HEK293T (cell line): Measurements from ENCODE around the gene BTN2A1.

Source experiments
- CTCF ChIA-PET: fragments of 350-600 bp; formaldehyde crosslinking; extraction: SDS; loops from one replicate; lab custom pipeline; 2021; ENCODE audit warnings: antibody characterized with exemption, inconsistent platforms; lab: Yijun Ruan, JAX
- POLR2A ChIA-PET: fragments of 350-600 bp; formaldehyde crosslinking; extraction: SDS; loops from one replicate; lab custom pipeline; 2020; ENCODE audit warnings: antibody characterized with exemption, inconsistent platforms; lab: Yijun Ruan, JAX
- DNase-seq: peaks from one replicate; pipeline ENCODE4 v3.0.0; 2012; ENCODE audit warnings: mixed read lengths; ENCODE audit errors: extremely low spot score
- ARNT ChIP-seq: fragments of 450-650 bp; IDR thresholded peaks from 2 replicates; pipeline ENCODE4 v1.6.1; 2017; ENCODE audit warnings: mild to moderate bottlenecking
- BHLHE40 ChIP-seq: fragments of 450-650 bp; IDR thresholded peaks from 2 replicates; pipeline ENCODE4 v1.6.1; 2016; ENCODE audit warnings: mild to moderate bottlenecking, moderate library complexity, borderline replicate concordance
- CTBP1 ChIP-seq: fragments of 450-650 bp; IDR thresholded peaks from 2 replicates; pipeline ENCODE4 v1.6.1; 2016; ENCODE audit warnings: borderline replicate concordance
- ELF4 ChIP-seq: fragments of 450-650 bp; IDR thresholded peaks from 2 replicates; pipeline ENCODE4 v1.6.1; 2017; ENCODE audit warnings: antibody characterized with exemption
- FOXA1 ChIP-seq: fragments of 450-650 bp; IDR thresholded peaks from 2 replicates; pipeline ENCODE4 v1.6.1; 2016; ENCODE audit warnings: mild to moderate bottlenecking
- FOXK2 ChIP-seq: fragments of 450-650 bp; IDR thresholded peaks from 2 replicates; pipeline ENCODE4 v1.6.1; 2016; ENCODE audit warnings: mild to moderate bottlenecking
- FOXM1 ChIP-seq: fragments of 450-650 bp; IDR thresholded peaks from 2 replicates; pipeline ENCODE4 v1.6.1; 2017; ENCODE audit warnings: mild to moderate bottlenecking, borderline replicate concordance
- HDGF ChIP-seq: fragments of 450-650 bp; IDR thresholded peaks from 2 replicates; pipeline ENCODE4 v1.6.1; 2017; ENCODE audit warnings: antibody characterized with exemption, borderline replicate concordance
- L3MBTL2 ChIP-seq: fragments of 450-650 bp; conservative IDR thresholded peaks from 2 replicates; pipeline ENCODE4 v1.6.1; 2016; ENCODE audit warnings: mild to moderate bottlenecking
- LEF1 ChIP-seq: fragments of 450-650 bp; IDR thresholded peaks from 2 replicates; pipeline ENCODE4 v1.6.1; 2017; ENCODE audit warnings: mild to moderate bottlenecking, borderline replicate concordance
- NFRKB ChIP-seq: fragments of 450-650 bp; IDR thresholded peaks from 2 replicates; pipeline ENCODE4 v1.6.1; 2016; ENCODE audit warnings: mild to moderate bottlenecking, moderate library complexity
- SP1 ChIP-seq: fragments of 450-650 bp; IDR thresholded peaks from 2 replicates; pipeline ENCODE4 v1.6.1; 2017
- SUZ12 ChIP-seq: fragments of 450-650 bp; IDR thresholded peaks from 2 replicates; pipeline ENCODE4 v1.6.1; 2016; ENCODE audit warnings: mild to moderate bottlenecking
- TARDBP ChIP-seq: fragments of 450-650 bp; IDR thresholded peaks from 2 replicates; pipeline ENCODE4 v1.6.1; 2016
- ZNF384 ChIP-seq: fragments of 450-650 bp; IDR thresholded peaks from 2 replicates; pipeline ENCODE4 v1.6.1; 2016
- TF ChIP-seq, protein P1 (sequence below): fragments of 450-650 bp; IDR thresholded peaks from 2 replicates; pipeline ENCODE4 v1.6.1; 2016

BTN2A1 gene

DNA sequence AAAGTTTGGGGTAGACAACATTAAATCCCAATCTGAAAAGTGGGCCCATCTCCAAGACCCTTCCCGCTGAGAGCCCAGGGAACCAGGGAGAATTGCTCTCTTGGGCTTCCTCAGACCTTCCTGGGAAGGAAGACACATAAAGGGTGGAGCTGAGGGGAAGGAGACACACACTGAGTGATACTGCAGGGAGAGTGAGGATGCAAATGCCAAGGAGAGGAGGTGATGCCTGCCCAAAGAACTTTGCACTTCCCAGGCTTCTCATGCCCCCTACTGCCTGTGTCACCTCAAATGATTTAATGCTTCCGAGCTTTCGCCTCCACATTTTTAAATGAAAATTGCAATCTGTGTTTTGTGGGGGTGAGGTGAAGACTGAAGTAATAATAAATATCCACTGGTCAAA is 7.5 kb upstream of the BTN2A1 start:
- DNase-seq: no peak
- TF ChIP-seq NFRKB: no peak
- TF ChIP-seq, protein P1, sequence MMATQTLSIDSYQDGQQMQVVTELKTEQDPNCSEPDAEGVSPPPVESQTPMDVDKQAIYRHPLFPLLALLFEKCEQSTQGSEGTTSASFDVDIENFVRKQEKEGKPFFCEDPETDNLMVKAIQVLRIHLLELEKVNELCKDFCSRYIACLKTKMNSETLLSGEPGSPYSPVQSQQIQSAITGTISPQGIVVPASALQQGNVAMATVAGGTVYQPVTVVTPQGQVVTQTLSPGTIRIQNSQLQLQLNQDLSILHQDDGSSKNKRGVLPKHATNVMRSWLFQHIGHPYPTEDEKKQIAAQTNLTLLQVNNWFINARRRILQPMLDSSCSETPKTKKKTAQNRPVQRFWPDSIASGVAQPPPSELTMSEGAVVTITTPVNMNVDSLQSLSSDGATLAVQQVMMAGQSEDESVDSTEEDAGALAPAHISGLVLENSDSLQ: 0 out of 2 replicates have a peak, but pooled peaks have one; percentile 16
- ChIA-PET CTCF (no interaction called here), POLR2A (no interaction called here)

DNA sequence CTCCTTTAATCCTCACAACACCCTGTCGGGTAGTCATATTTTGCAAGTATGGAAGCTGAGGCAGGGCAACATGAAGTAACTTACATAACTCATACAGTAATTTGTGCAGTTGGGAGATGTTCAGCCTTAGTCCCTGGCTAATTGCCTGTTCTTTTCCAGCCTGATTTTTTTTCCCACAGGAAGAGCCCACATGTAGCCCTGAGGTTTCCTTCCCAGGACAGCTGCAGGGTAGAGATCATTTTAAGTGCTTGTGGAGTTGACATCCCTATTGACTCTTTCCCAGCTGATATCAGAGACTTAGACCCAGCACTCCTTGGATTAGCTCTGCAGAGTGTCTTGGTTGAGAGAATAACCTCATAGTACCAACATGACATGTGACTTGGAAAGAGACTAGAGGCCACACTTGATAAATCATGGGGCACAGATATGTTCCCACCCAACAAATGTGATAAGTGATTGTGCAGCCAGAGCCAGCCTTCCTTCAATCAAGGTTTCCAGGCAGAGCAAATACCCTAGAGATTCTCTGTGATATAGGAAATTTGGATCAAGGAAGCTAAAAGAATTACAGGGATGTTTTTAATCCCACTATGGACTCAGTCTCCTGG is 5.0 kb upstream of the BTN2A1 start:
- ChIA-PET CTCF (no interaction called here), POLR2A (interaction anchor here (1.0 kb wide), 1 partner anchor 22 kb away, joined by 3 read pairs; no protein-coding TSS in a partner anchor)
- DNase-seq: no peak
- TF ChIP-seq ELF4: no peak
- no peak for TF ChIP-seq BHLHE40
- TF ChIP-seq LEF1: no peak
- no peak for TF ChIP-seq ARNT
- TF ChIP-seq FOXM1: no peak
- TF ChIP-seq FOXK2: no peak
- no peak for TF ChIP-seq HDGF
- TF ChIP-seq SUZ12: no peak
- TF ChIP-seq, protein P1: no peak
- no peak for TF ChIP-seq CTBP1
- no peak for TF ChIP-seq SP1
- no peak for TF ChIP-seq TARDBP
- TF ChIP-seq L3MBTL2: no peak
- no peak for TF ChIP-seq ZNF384

DNA sequence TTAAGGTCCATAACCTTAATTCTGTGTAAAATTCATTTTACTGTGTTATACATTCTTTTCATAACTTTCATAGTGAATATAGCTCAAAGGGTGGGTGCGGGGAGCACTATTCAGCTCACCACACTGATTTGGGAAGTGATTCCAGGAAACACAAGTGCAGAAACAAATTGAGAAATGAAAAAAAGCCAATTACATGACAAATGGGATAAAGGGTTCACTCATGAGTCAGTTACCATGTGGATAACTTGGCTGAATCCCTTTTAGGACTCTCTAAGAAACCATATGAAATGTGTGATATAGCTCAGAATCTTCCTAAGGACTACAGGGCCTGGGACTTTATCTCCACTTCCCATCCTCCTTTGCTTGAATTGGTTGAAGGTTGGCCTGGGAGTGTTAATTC is 3.1 kb upstream of the BTN2A1 start:
- DNase-seq: no peak
- ChIA-PET CTCF (interaction anchor here (1.2 kb wide), 1 partner anchor 34 kb away, joined by 3 read pairs; no protein-coding TSS in a partner anchor), POLR2A (no interaction called here)
- TF ChIP-seq BHLHE40: no peak
- no peak for TF ChIP-seq FOXK2
- TF ChIP-seq ZNF384: no peak
- TF ChIP-seq, protein P1: no peak
- no peak for TF ChIP-seq L3MBTL2
- TF ChIP-seq TARDBP: no peak
- TF ChIP-seq SUZ12: no peak
- TF ChIP-seq ARNT: no peak
- TF ChIP-seq SP1: no peak
- no peak for TF ChIP-seq LEF1
- TF ChIP-seq FOXM1: no peak
- TF ChIP-seq NFRKB: no peak
- no peak for TF ChIP-seq FOXA1

DNA sequence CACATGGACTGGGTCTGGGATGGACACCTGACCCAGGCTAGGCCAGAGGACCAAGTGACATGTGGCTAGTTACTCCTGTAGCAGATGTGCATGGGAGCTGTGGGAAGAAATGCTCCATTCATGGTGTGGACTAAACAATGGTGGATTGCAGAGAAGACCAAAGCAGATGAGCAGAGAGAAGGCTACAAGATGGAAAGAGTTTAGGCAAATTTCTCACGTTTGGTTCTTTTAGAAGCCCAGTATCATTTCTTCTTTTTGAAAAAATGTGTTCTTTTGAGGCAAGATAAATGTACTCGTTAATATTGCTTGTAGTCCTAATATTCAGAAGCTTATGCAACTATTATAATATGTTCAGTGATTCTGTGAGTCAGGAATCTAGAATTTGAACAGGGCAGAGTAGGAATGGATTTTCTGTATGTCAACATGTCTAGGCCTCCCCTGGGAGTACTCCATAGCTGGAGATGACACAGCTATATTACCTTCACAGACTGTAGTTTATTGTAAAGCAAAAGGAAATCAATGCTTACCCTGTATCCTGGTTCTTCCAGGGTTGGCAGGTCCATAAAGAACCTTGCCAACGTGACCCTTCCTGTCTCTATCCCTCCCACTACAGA is 2.3 kb upstream of the BTN2A1 start:
- ChIA-PET CTCF (no interaction called here), POLR2A (interaction anchor here (1.4 kb wide), 1 partner anchor 17 kb away, joined by 3 read pairs; no protein-coding TSS in a partner anchor)
- DNase-seq: no peak
- TF ChIP-seq ELF4 (no peak), BHLHE40 (no peak), CTBP1 (no peak), SUZ12 (no peak), L3MBTL2 (no peak), LEF1 (no peak), FOXA1 (no peak), FOXK2 (no peak), NFRKB (no peak), SP1 (no peak), TARDBP (no peak), ARNT (no peak), ZNF384 (no peak)
- TF ChIP-seq, protein P1: no peak

DNA sequence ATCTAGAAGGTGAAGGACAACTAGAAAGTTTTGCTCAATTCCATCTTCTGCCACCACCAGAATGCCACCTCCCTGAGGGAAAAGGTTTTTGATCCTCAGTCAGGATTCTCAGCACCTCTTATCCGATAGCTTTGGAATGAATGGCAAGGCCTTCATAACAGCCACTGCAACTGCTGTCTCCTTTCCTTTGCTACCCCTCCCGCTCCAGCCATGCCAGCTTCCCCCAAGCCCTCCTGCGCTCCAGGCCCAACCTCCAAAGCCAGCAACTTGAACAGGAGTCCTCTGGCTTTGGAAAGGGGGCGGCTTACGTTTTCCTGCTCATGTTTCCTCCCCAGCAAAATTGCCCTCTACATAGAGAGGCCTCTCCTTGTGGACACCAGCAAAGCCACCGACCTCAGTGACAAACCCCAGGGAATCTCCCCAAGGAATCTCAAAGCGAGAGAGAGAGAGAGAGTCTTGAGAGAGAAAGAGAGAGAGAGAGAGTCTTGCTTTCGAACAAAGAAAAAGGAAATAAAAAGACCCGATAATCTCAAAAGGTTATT is 420 bp upstream of the BTN2A1 start:
- CTCF ChIA-PET: no interaction called here
- TF ChIP-seq FOXM1 (no peak), NFRKB (no peak), FOXK2 (no peak), SP1 (no peak), FOXA1 (no peak), L3MBTL2 (no peak), TARDBP (no peak), LEF1 (no peak), HDGF (no peak; the same call in 1 of the 2 replicates), CTBP1 (no peak), BHLHE40 (no peak), SUZ12 (no peak), ELF4 (no peak), ARNT (no peak), ZNF384 (no peak)
- TF ChIP-seq, protein P1: no peak
- DNase-seq: peak; percentile 34
- POLR2A ChIA-PET: interaction anchor here (1.4 kb wide), 1 partner anchor 80 kb away, joined by 4 read pairs; the partner anchor contains the start of gene HMGN4
